SK-N-SH treated with all-trans-retinoic acid at 6 μM for 48 hours (cell line): ENCODE results near the gene PIK3AP1.

Experiments
- ATAC-seq: fragments of 200-7000 bp; cut with Tn5 transposase; 3 replicates; pipeline ENCODE4 v1.9.1; 2020; ENCODE audit warnings: mild to moderate bottlenecking, moderate library complexity
- ARNTL ChIP-seq: fragments of 450-650 bp; formaldehyde crosslinking; IDR thresholded peaks from 2 replicates; pipeline ENCODE4 v1.5.0; 2020; ENCODE audit warnings: low read depth, mild to moderate bottlenecking, moderate library complexity, borderline replicate concordance
- BACH2 ChIP-seq: fragments of 250-450 bp; sonication (Bioruptor Pico); IDR thresholded peaks from 2 replicates; pipeline ENCODE4 v1.9.0; 2021; ENCODE audit warnings: mild to moderate bottlenecking, borderline replicate concordance
- CSDC2 ChIP-seq: fragments of 250-450 bp; sonication (Bioruptor Pico); IDR thresholded peaks from 2 replicates; pipeline ENCODE4 v1.5.0; 2020; ENCODE audit warnings: mild to moderate bottlenecking, moderate library complexity
- CSRNP3 ChIP-seq: fragments of 250-450 bp; sonication (Bioruptor Pico); IDR thresholded peaks from 2 replicates; pipeline ENCODE4 v1.5.1; 2021; ENCODE audit warnings: mild to moderate bottlenecking, moderate library complexity
- ESRRG ChIP-seq: fragments of 250-450 bp; sonication (Bioruptor Pico); IDR thresholded peaks from 2 replicates; pipeline ENCODE4 v1.6.1; 2021; ENCODE audit warnings: mild to moderate bottlenecking
- GLIS3 ChIP-seq: fragments of 250-450 bp; sonication (Bioruptor Pico); IDR thresholded peaks from 2 replicates; pipeline ENCODE4 v1.5.0; 2020; ENCODE audit warnings: mild to moderate bottlenecking, moderate library complexity
- ISL1 ChIP-seq: fragments of 250-450 bp; sonication (Bioruptor Pico); IDR thresholded peaks from 2 replicates; pipeline ENCODE4 v2.1.2; 2022; ENCODE audit warnings: mild to moderate bottlenecking, moderate library complexity
- OSR1 ChIP-seq: fragments of 250-450 bp; sonication (Bioruptor Pico); IDR thresholded peaks from 2 replicates; pipeline ENCODE4 v1.8.0; 2022; ENCODE audit warnings: moderate library complexity, mild to moderate bottlenecking, inconsistent platforms
- PATZ1 ChIP-seq: fragments of 250-450 bp; sonication (Bioruptor Pico); IDR thresholded peaks from 2 replicates; pipeline ENCODE4 v1.8.0; 2020; ENCODE audit warnings: mild to moderate bottlenecking, moderate library complexity, borderline replicate concordance
- POU6F1 ChIP-seq: fragments of 250-450 bp; sonication (Bioruptor Pico); IDR thresholded peaks from 2 replicates; pipeline ENCODE4 v1.8.0; 2021; ENCODE audit warnings: low read depth, mild to moderate bottlenecking, moderate library complexity, borderline replicate concordance
- PPARA ChIP-seq: fragments of 250-450 bp; sonication (Bioruptor Pico); IDR thresholded peaks from 2 replicates; pipeline ENCODE4 v1.5.0; 2020; ENCODE audit warnings: mild to moderate bottlenecking, borderline replicate concordance
- RARB ChIP-seq: fragments of 250-450 bp; sonication (Bioruptor Pico); IDR thresholded peaks from 2 replicates; pipeline ENCODE4 v1.8.0; 2021; ENCODE audit warnings: mild to moderate bottlenecking, moderate library complexity
- SNAI2 ChIP-seq: fragments of 250-450 bp; sonication (Bioruptor Pico); IDR thresholded peaks from 2 replicates; pipeline ENCODE4 v1.5.0; 2020; ENCODE audit warnings: mild to moderate bottlenecking, moderate library complexity
- TCF4 ChIP-seq: fragments of 250-450 bp; sonication (Bioruptor Pico); IDR thresholded peaks from 2 replicates; pipeline ENCODE4 v1.8.0; 2021; ENCODE audit warnings: mild to moderate bottlenecking, moderate library complexity, borderline replicate concordance
- TOX ChIP-seq: fragments of 250-450 bp; sonication (Bioruptor Pico); IDR thresholded peaks from 2 replicates; pipeline ENCODE4 v1.8.0; 2021; ENCODE audit warnings: mild to moderate bottlenecking, moderate library complexity, borderline replicate concordance
- TSHZ2 ChIP-seq: fragments of 250-450 bp; sonication (Bioruptor Pico); IDR thresholded peaks from 2 replicates; pipeline ENCODE4 v1.5.0; 2020; ENCODE audit warnings: mild to moderate bottlenecking, moderate library complexity
- ZC3H10 ChIP-seq: fragments of 250-450 bp; sonication (Bioruptor Pico); IDR thresholded peaks from 2 replicates; pipeline ENCODE4 v1.5.1; 2021; ENCODE audit warnings: mild to moderate bottlenecking, moderate library complexity
- ZFP3 ChIP-seq: fragments of 250-450 bp; sonication (Bioruptor Pico); IDR thresholded peaks from 2 replicates; pipeline ENCODE4 v1.5.0; 2020; ENCODE audit warnings: mild to moderate bottlenecking, moderate library complexity
- ZFP30 ChIP-seq: fragments of 450-650 bp; formaldehyde crosslinking; IDR thresholded peaks from 2 replicates; pipeline ENCODE4 v1.5.0; 2022; ENCODE audit warnings: mild to moderate bottlenecking, moderate library complexity
- ZNF70 ChIP-seq: fragments of 450-650 bp; formaldehyde crosslinking; IDR thresholded peaks from 2 replicates; pipeline ENCODE4 v1.5.0; 2020; ENCODE audit warnings: mild to moderate bottlenecking, moderate library complexity
- ZNF8 ChIP-seq: fragments of 450-650 bp; formaldehyde crosslinking; IDR thresholded peaks from 2 replicates; pipeline ENCODE4 v1.5.0; 2020; ENCODE audit warnings: mild to moderate bottlenecking, moderate library complexity

The PIK3AP1 gene

GRCh38 chr10:96588616-96589419 lies 131.5 kb downstream of the PIK3AP1 start:
- ATAC-seq: no peak
- TF ChIP-seq CSRNP3 (CRISPR knock-in tag) (no peak), RARB (CRISPR knock-in tag) (no peak), ESRRG (CRISPR knock-in tag) (no peak), TSHZ2 (CRISPR knock-in tag) (no peak), ZC3H10 (no peak), PPARA (CRISPR knock-in tag) (no peak), BACH2 (CRISPR knock-in tag) (no peak), OSR1 (CRISPR knock-in tag) (no peak), TOX (CRISPR knock-in tag) (no peak), ARNTL (CRISPR knock-in tag) (no peak), ZFP3 (CRISPR knock-in tag) (no peak), ISL1 (CRISPR knock-in tag) (no peak), ZNF70 (CRISPR knock-in tag) (no peak), TCF4 (no peak), POU6F1 (no peak), ZFP30 (CRISPR knock-in tag) (no peak), GLIS3 (CRISPR knock-in tag) (no peak), SNAI2 (no peak)

GRCh38 chr10:96588060-96588554 lies 132.2 kb downstream of the PIK3AP1 start:
- TF ChIP-seq ZNF70 (CRISPR knock-in tag): no peak
- no peak for TF ChIP-seq BACH2 (CRISPR knock-in tag)
- TF ChIP-seq ZFP3 (CRISPR knock-in tag): no peak
- no peak for TF ChIP-seq ARNTL (CRISPR knock-in tag)
- no peak for TF ChIP-seq TOX (CRISPR knock-in tag)
- no peak for TF ChIP-seq ESRRG (CRISPR knock-in tag)
- no peak for TF ChIP-seq GLIS3 (CRISPR knock-in tag)
- no peak for TF ChIP-seq OSR1 (CRISPR knock-in tag)
- no peak for TF ChIP-seq PATZ1
- TF ChIP-seq ZNF8: no peak
- no peak for TF ChIP-seq CSRNP3 (CRISPR knock-in tag)
- no peak for TF ChIP-seq RARB (CRISPR knock-in tag)
- TF ChIP-seq ZFP30 (CRISPR knock-in tag): no peak
- TF ChIP-seq CSDC2: no peak
- no peak for ATAC-seq
